SK-N-MC (cell line): Measurements from ENCODE around the gene CCDC141.

Source experiments
- DNase-seq: peaks from one replicate; pipeline ENCODE4 v3.0.0-alpha.2; 2011; ENCODE audit warnings: low read depth, low spot score
- H3K27ac ChIP-seq: fragments of 200-600 bp; sonication (generic); 2 replicates; pipeline ENCODE4 v1.5.1; 2016; ENCODE audit warnings: mixed run types
- H3K36me3 ChIP-seq: fragments of 200-600 bp; sonication (generic); 2 replicates; pipeline ENCODE4 v1.6.1; 2017; ENCODE audit warnings: antibody characterized with exemption, low read length, mixed read lengths; ENCODE audit not compliant: insufficient read depth
- H3K4me3 ChIP-seq: fragments of 200-600 bp; sonication (generic); 2 replicates; pipeline ENCODE4 v1.5.1; 2016
- H3K9ac ChIP-seq: fragments of 200-600 bp; sonication (generic); 2 replicates; pipeline ENCODE4 v1.8.0; 2017; ENCODE audit warnings: mixed run types, mixed read lengths; ENCODE audit not compliant: insufficient read length
- H3K9me3 ChIP-seq: fragments of 200-600 bp; sonication (generic); 2 replicates; pipeline ENCODE4 v1.6.1; 2017; ENCODE audit warnings: low read depth, mild to moderate bottlenecking, antibody characterized with exemption, low read length, moderate library complexity, mixed read lengths
- EZH2 ChIP-seq: fragments of 200-600 bp; sonication (generic); IDR thresholded peaks from one replicate; pipeline ENCODE4 v1.6.1; 2017; ENCODE audit warnings: antibody characterized with exemption
- FOXP2 ChIP-seq: optimal IDR thresholded peaks from 2 replicates; pipeline ENCODE3; 2011; ENCODE audit warnings: mild to moderate bottlenecking, moderate library complexity; ENCODE audit not compliant: insufficient read depth; ENCODE audit errors: extremely low read length, control extremely low read depth
- POLR2AphosphoS5 ChIP-seq: IDR thresholded peaks from 2 replicates; pipeline ENCODE4 v1.6.1; 2012; ENCODE audit warnings: mild to moderate bottlenecking, low read depth, low read length, borderline replicate concordance

The CCDC141 gene

DNA sequence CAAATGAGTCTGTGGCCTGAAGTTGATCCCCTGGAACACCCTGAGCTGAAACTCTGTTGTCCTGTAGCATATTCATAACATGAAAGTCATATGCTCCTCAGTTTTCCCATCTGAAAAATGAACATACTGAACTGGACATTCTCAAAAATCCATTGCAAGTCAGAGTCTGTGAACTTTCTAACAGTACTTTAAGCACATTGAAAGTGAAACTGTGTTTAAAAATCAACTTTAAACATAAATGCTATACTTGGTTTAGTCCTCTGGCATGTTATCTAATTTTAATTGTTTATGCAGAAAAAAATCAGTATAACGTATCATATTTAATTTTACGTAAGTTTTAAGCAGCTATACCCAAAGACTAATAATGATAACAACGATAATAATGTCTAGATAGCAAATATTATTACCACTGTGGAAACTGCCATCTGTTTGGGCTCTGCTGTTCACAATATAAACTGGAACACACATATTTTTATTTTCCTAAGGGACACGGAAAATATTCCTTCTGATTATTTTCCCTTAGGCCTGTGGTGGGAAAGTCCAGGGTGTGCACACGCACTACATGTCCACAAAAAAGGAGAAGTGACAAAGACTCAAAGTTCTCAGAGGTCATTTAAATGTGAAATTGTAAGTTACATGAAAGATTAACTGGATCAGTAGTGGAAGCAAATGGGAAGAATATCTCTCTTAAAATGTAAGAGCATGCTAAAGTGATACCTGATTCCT is 186.6 kb downstream of the CCDC141 start:
- TF ChIP-seq EZH2, result no peak
- no peak for TF ChIP-seq POLR2AphosphoS5
- no peak for TF ChIP-seq FOXP2
- no peaks in the 10 kb centered on the region for H3K36me3 ChIP-seq
- no peak overlapping the region for H3K9ac ChIP-seq
- DNase-seq, result no peak
- H3K4me3 ChIP-seq, result no peak overlapping the region
- no peak overlapping the region for H3K27ac ChIP-seq
- H3K9me3 ChIP-seq, result no peaks in the 10 kb centered on the region

- Histone ChIP-seq H3K9me3 (no peaks in the 10 kb centered on the region), H3K27ac (no peak overlapping the region), H3K9ac (no peak overlapping the region), H3K4me3 (no peak overlapping the region), H3K36me3 (no peaks in the 10 kb centered on the region)
- no peak for DNase-seq
- TF ChIP-seq FOXP2 (no peak), POLR2AphosphoS5 (no peak), EZH2 (no peak)
These were observed 189.4 kb downstream of the CCDC141 start for GRCh38 chr2:178860551-178860950.

DNA sequence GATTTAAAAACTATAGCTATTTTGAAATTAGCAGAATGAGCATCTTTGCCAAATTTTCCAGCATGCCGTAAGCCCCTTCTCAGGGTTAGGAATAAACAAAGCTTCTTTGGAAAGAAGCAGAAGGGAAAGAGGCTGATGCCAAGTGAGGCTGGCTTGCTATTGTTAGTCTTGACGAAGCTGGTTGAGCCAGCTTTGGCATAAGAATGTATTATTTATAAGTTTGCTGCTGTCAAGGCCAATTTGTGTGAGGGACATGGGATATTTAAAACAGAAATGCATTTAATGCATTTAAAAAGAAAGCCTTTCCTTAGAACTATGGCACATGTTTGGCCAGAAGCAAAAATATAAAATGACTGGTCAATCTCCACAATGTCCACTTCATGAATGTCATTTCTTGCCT is 190.2 kb downstream of the CCDC141 start:
- no peak overlapping the region for H3K4me3 ChIP-seq
- no peak overlapping the region for H3K9ac ChIP-seq
- no peaks in the 10 kb centered on the region for H3K9me3 ChIP-seq
- TF ChIP-seq POLR2AphosphoS5 (no peak), FOXP2 (no peak)
- DNase-seq, result no peak
- no peaks in the 10 kb centered on the region for H3K36me3 ChIP-seq
- no peak overlapping the region for H3K27ac ChIP-seq

GRCh38 chr2:178858896-178859625 is 190.9 kb downstream of the CCDC141 start:
- H3K36me3 ChIP-seq, result no peaks in the 10 kb centered on the region
- no peak overlapping the region for H3K27ac ChIP-seq
- no peaks in the 10 kb centered on the region for H3K9me3 ChIP-seq
- no peak overlapping the region for H3K4me3 ChIP-seq
- H3K9ac ChIP-seq, result no peak overlapping the region
- TF ChIP-seq POLR2AphosphoS5, result no peak
- no peak for TF ChIP-seq EZH2
- TF ChIP-seq FOXP2, result no peak
- no peak for DNase-seq

GRCh38 chr2:178855151-178855550 is 194.8 kb downstream of the CCDC141 start:
- TF ChIP-seq POLR2AphosphoS5 (no peak), FOXP2 (no peak), EZH2 (no peak)
- H3K4me3 ChIP-seq, result no peak overlapping the region

GRCh38 chr2:178848335-178848734 is 201.6 kb downstream of the CCDC141 start:
- Histone ChIP-seq H3K9me3 (no peaks in the 10 kb centered on the region), H3K27ac (no peak overlapping the region), H3K36me3 (no peaks in the 10 kb centered on the region), H3K4me3 (no peak overlapping the region), H3K9ac (no peak overlapping the region)
- DNase-seq, result no peak
- TF ChIP-seq EZH2 (no peak), FOXP2 (no peak), POLR2AphosphoS5 (no peak)

More at GRCh38 chr2:178855151-178855550, 194.8 kb downstream of the CCDC141 start:
- H3K9ac ChIP-seq, result no peak overlapping the region
- no peak for DNase-seq
- H3K27ac ChIP-seq, result no peak overlapping the region
- no peaks in the 10 kb centered on the region for H3K9me3 ChIP-seq
- no peaks in the 10 kb centered on the region for H3K36me3 ChIP-seq

GRCh38 chr2:178846458-178846802 is 203.5 kb downstream of the CCDC141 start:
- no peak overlapping the region for H3K27ac ChIP-seq

DNA sequence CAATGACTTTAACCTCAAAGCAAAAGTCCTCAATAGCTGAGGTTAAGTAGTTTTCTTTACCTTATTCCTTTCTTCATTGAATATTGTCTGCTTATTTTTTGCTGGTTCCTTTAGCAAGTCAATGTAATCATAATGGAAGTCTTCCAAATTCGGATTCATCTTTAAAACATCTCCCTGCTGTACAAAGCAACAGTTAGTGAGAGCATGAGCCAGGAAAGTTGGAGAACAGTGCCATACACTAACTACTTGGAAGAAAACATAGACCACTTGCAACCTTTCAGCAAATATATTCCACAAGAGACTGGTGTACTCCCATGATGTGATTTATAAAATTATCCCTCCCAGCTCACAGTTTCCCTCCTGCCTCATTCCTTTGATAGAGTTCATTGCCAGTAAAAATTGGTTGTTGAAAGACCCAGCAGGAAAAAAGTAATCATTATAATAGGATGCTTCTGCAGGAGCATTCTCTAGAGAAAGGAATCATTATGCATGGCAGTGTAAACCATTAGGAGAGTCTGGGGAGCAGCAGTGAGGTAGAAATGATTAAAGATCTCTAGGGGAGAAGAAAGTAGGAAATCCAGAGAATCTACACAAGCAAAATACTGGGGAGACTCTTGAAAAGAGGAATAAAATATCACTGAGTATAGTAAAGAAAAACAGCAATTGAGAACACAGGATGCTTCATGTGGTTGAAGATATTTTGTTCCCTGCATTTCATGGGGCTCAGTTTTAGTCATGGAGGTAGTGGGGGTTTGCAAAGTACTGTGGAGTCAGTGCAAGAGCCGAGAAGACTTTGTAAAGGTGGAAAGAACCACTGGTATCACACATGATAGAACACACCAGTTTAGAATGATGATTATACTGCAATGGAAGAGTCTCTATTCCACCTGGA is 204.1 kb downstream of the CCDC141 start:
- DNase-seq, result no peak
- Histone ChIP-seq H3K27ac (no peak overlapping the region), H3K9me3 (no peaks in the 10 kb centered on the region), H3K9ac (no peak overlapping the region), H3K4me3 (no peak overlapping the region), H3K36me3 (no peaks in the 10 kb centered on the region)
- TF ChIP-seq EZH2 (no peak), POLR2AphosphoS5 (no peak), FOXP2 (no peak)

More at GRCh38 chr2:178846458-178846802, 203.5 kb downstream of the CCDC141 start:
- DNase-seq, result no peak
- Histone ChIP-seq H3K9ac (no peak overlapping the region), H3K36me3 (no peaks in the 10 kb centered on the region), H3K4me3 (no peak overlapping the region), H3K9me3 (no peaks in the 10 kb centered on the region)
- no peak for TF ChIP-seq POLR2AphosphoS5
- TF ChIP-seq FOXP2, result no peak
- TF ChIP-seq EZH2, result no peak

GRCh38 chr2:178844701-178845100 is 205.2 kb downstream of the CCDC141 start:
- Histone ChIP-seq H3K4me3 (no peak overlapping the region), H3K27ac (no peak overlapping the region), H3K36me3 (no peaks in the 10 kb centered on the region), H3K9me3 (no peaks in the 10 kb centered on the region), H3K9ac (no peak overlapping the region)
- DNase-seq, result no peak
- TF ChIP-seq FOXP2, result no peak
- TF ChIP-seq EZH2, result no peak
- TF ChIP-seq POLR2AphosphoS5, result no peak
